Retina (tissue), 1 donor: ENCODE results near the gene HESX1.

Experiments
- DNase-seq: peaks from one replicate; pipeline ENCODE4 v3.0.0-alpha.2; 2016

Gene HESX1

DNA sequence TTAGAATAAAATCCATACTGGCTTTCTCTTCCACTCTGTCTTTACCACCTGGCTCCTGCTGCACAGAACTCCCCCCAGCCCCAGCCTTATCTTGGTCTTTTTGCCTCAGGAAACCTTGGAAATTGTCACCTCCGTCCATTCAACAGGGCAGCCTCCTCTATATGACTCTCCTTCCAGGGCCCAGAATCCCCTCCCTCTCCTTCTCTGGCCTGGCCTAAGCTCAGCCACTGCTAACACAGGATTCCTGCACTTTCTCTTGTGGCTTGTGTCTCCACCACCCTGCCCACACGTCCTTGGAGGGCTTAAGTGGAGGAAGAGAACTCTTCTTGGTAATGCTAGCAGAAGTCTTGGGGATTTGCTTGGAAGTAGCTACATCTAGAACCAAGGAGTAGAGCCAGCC is 33.1 kb downstream of the HESX1 start:
- DNase-seq, result no peak

DNA sequence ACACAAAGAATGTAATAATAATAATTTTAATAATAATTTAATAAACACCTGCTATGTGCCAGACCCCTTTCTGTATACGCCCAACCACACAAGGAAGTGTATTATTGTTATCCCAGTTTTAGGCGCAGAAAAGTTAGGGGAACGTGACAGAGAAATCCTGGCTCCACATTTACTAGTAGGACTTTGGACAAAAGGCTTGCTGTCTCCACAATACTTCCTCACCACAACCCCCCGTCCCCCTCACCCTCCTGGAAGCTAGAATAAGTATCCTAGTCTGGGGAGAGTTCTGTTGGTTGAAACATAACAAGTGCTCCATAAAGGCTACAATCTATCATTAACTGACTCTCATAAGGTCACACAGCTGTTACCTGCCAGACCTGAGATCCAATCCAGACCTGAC is 34.1 kb downstream of the HESX1 start:
- no peak for DNase-seq

DNA sequence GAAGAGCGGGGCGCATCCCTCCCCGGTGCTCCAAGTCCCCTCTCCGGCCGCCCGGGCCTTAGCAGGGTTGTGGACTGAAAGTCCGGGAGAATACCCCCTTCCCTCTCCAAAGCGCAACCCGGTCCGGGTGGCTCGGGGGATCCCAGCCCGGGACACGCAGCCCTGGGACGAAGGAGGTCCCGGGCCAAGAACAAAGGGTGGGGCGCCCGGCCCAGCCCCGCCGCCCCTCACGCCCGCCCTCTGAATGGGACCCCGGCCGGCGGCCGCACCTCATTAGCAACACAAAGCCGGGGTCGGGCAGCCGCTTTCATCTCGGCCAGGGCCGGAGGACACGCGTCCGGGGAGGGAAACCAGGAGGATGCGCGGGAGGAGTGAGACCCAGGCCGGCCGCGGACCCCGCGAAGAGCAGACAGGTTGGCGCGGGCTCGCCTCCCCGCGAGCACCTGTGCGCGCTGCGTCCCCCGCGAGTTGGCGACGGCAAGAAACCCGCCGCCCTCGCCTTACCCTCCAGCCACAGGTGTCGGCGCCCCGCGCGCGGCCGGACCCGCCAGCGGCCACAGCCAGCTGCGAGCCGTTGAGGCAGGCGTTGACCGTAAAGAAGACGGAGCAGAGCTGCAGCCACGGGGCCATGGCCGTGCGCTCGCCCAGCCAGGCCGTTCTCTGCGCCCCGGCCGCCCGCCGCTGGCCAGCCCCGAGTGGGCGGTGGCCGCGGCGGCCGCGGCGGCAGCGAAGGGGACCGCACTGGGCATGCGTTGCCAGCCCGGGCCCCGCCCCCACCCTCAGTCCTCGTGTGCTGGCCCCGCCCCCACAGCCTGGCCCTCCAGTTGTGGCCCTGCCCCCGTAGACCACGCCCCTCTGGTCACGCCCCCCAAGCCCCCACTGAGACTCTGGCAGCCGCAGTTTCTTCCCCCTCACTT is 34.9 kb downstream of the HESX1 start, which contains the start of gene IL17RD:
Gene IL17RD (minus strand): TSS at position 697 of the 917 bp plus-strand sequence. CDS start 67 bp downstream, at position 630.
- DNase-seq, result peak; percentile 87

DNA sequence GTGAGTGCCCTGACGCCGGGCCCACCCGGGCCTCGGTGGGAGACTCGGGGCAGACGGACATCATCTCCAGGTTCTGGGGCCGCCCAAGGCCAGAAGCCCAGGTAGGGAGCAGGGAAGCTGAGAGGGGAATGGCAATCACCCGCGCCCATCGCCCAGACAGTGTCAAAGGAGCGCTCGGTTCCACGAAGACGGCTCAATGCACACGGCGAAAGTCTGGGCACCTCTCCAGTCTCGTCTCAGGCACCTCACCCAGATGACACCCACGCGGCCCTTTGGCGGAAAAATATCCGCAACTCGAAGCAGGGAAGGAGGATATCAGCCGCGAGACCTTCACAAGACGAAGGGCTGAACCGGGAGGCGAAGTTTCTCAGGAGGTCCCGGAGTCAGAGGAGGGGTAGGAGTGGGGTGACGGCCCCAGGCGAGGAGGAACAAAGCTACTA is 35.5 kb downstream of the HESX1 start:
- peak; percentile 79 for DNase-seq

DNA sequence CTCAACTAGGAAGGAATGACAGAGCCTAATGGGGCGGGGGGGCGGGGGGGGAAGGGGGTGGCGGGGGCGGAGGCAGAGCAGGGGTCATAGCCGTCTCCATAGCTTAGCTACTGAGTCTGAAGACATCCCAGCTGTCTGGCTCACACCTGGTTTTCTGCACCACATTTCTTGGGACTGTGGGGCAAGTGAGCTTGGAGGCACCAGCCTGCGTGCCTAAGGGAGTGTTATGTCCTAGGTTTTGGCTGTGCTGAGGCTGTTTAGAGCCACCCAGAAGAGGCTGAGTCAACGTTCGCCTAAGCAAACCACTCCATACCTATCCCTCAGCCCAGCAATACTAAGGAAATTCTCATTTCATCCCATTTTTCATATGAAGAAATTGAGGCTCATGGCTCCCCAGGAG is 36.0 kb downstream of the HESX1 start:
- no peak for DNase-seq

DNA sequence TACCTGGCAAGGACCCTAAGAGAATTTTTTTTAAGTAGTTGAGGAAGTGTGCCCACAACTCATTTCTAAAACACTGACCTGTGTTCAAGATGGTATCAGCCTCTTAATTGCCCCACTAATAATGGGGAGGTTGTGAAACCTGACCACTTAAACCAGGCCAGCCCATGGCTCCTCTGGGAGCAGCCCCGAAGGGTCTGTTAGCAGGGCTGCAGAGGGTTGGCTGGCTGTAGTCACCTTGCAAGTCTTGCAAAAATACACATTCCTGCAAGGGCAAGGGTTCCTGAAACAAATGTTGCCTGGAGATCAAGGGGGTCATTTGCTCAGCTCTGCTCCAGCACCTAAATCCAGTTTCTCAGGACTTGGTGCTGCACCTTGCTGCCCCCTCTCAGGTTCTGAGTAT is 37.9 kb downstream of the HESX1 start:
- no peak for DNase-seq

DNA sequence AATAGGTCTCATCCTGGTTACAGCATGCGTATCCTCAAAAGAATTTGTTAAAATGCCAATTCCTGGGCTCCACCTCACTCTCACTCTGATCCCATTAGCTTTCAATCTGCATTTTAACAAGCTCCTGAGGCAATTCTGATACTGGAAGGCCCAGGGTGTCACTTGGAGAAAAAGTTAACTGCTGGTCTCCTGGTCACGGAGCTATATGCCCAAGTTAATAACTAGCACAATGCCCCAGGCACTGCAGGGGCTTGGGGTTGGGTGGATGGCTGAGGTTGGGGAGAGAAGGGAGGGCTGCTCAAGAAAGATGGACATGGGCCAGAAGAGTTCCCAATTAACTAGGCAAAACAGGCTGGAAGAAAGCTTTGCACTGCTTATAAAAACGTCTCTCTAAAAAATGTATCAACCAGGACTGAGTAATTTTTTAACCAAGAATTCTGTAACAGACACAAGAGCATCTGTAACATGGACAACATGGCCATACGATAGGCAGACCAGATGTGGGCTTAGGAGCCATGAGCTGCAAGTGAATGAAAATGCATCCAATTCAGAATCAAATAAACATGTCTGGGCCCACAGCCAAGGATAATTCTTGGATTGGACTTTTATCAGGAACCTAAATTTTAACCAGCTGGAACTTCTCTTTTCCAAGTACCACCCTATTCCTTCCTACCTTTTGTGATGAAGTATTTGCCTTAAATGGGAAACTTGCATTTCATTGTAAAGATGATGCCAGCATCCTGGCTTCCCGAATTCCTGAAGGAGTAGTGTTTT is 38.8 kb downstream of the HESX1 start:
- no peak for DNase-seq

DNA sequence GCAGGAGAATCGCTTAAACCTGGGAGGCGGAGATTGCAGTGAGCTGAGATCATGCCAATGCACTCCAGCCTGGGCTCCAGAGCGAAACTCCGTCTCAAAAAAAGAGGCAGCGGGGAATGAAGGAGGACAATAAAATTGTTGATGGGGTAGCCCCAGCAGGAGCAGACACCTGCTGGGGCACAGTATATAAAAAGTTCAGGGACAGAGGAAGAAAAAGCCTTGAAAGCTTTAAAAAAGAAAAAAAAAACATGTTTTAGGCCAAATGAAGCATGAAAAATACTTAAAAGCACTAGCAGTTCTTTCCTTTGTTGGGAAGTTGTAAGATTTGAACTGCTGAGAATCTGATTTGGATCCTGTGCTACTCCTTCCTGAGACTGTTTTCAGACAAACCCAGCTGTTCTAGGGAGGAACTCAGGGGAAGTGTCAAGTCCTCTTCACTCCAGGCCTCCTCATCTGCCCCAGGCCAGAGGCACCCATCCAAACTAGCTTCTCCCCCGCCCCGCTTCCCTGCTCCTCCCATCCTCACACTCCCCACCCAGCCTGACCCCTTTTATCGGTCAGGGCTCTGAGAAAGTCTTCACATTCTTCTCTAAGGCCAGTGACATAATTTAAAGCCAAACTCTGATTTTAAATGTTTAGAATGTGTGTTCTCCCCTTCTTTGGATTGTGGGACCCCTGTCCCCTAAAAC is 39.6 kb downstream of the HESX1 start:
- no peak for DNase-seq

DNA sequence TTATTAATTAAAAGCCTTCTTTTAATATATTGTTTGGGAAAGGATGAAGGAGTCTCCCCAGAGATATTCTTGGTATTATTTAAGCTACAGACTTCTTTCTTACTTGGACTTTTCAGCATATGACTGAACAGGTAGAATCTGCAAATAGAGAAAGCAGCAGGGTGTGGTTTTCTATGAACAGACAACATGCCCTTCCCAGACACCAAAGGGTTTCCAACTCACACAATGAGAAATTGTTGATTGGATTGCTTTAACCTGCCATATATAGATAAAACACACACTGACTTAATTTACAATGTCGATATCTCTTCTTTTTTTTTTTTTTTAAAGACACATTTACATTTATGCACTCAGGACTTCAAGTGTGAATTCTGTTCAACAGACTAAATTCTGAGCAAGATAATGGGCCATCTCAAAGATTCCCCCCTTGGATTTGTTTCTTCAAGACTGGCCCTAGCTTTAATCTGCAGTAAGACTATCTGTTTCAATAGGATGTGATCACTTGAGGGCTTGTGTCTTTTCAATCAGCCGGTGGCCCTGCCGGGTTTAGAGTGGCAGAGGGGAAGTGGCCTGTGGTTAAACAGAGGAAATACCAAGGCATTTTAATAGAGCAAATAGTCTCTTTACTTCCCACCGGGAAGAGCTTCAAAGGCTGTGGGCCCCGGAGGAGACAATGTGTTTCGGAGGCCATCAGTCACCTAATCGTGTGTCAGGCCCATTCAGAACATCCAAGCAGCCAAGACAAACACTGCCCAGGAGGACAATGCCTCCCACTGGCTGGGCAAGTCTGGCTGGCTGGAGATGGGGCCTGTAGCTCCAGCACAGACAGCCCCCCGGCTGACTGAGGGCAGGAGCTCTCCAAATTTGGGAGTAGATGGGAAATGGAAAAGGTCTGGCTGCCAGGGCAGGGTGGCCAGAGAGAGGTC is 40.7 kb downstream of the HESX1 start:
- no peak for DNase-seq

DNA sequence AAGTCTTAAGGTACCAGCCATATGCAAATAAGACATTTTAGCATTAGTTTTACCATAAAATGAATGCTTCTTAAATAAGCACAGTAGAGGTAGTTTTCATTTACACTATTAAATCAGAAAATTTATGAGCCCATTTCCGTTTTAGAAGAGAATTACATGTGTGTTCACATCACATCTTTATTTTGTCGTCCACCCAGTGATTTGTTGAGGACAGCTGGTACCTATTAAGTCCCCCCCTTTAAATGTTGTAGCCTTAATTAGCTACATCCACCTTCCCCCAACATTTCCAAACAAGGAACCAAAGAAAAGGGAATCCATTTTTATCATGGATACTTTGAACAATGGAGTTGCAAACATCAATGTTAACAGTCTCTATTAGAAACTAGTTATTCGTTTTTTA is 41.5 kb downstream of the HESX1 start:
- no peak for DNase-seq

DNA sequence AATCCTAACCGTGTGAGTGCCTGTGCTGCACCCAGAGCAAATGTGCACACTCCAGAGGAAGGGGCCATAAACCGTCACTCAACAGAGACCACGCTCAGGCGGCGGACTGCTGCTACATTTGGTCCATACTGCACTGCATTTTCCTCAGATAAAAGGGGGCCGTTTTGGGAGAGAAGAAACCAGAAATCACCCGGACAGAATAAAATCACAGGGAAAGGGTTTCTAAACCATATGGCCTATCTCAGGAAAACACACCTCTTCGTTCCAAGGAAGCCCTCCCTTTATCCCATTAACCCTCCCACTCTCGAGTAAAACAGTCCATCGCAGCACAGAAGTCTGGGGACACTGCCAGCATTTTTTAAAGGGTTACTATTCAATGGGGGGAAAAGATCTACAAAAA is 42.2 kb downstream of the HESX1 start:
- DNase-seq, result no peak

DNA sequence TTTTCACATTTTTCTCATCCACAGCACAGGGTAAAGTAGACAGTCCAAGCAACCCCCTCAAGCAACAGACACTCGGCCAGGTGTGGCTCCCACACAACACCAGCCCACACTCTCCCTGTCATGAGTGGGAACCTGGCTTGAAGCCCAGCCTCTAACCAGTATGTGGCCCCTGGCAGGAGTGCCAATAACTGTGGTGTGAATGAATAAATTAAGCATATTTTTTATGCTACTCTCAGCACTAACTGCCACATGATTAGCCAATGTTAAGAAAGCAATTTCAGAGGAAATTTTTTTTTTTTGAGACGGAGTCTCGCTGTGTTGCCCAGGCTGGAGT is 44.5 kb downstream of the HESX1 start:
- no peak for DNase-seq

DNA sequence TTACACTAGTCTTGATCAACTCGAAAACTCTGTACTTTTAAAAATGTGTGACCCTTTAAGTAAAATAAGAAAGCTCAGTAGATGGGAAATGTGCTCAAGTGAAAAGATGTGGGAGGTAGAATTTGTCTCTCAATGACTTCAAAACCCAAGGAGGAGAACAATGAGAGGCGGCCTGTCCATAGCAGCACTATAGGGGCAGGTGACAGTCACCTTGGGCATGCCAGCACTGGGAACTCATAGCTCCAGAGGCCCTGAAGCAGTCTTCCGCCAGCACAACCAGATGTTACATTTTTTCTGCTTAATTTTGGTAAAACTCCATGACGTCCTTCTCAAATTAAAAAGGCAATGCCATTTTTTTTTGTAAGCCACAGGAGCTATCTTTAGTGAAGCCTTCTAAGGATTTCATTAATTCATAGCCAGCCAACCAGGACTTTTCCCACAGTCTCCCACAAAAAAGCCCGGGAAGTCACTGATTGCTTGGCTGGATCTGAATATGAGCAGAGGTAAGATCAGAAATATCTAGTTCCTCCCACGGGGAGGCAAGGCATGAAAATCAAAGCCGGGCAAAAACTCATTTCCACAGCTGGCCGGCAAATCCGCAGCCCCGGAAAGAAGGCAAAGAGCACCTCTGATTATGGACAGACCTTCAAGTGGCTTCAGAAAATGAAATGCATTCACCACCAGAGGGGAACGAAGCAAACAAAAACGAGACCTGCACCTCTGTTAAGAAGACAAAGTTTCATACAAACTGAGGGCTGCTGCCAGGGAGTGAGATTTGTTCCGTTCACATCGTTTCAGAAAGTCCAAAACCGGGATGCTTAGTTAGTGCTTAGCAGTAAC is 45.1 kb downstream of the HESX1 start:
- DNase-seq, result peak; percentile 12

DNA sequence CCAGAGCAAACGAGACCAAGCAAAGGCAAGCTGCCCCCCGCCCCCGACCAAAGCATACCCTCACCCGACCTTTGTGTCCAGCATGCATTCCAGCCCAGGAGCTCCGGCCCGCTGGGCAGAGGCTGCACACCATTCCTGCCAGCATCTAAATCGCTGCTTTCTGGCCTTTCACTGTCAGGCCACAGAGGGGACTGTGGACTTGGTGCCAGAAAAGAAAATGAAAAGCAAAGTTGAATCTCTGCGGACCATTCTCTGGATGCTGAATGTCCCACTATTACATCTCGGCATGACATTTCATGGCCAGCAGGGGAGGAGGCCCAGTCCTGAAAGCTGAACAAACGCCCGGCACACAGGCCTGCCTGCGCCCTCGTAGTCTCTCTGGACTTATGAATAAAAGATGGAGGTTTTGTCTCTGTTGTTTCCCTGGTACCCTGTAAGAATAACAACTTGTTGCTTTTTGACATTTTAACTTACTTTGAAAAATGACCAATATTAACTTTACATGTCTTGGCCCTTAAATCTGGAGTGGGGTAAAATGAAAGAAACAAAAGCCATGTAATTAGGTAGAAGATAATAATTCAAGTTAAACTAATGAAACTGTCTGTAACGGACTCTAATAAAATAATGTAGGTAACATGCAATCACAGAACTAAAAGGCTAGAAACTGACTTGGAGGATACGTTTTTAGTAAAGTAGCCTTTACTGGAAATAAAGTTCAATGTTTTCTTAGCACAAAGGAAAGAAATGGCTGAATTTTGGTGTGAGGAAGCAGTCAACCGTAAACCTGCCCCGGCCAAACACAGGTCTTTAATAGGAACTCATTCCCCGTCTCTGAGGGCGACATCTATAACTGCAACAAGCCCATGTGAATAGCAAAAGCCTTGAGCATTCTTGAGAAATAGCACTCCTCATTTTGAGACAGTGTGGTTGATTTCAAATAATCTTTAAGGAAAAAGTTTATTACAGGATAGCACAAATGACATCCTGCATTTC is 47.3 kb downstream of the HESX1 start:
- DNase-seq, result peak; percentile 69

DNA sequence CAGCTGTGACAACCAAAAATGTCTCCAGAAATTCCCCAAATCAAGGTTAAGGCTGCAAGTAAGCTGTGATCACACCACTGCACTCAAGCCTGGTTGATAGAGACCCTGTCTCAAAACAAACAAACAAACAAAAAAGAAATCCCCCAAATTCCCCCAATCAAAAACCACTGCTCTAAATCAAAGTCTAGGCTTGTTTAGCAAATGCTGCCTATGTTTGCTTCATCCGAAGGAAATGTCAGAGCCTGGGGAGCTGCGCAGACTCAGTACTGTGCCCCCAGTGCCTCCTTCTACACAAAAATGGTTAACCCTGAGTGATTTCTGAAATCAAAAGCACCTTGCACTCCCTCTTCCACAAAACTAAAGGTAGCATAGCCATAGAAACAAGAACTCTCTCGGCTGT is 48.0 kb downstream of the HESX1 start:
- DNase-seq, result peak; percentile 12

DNA sequence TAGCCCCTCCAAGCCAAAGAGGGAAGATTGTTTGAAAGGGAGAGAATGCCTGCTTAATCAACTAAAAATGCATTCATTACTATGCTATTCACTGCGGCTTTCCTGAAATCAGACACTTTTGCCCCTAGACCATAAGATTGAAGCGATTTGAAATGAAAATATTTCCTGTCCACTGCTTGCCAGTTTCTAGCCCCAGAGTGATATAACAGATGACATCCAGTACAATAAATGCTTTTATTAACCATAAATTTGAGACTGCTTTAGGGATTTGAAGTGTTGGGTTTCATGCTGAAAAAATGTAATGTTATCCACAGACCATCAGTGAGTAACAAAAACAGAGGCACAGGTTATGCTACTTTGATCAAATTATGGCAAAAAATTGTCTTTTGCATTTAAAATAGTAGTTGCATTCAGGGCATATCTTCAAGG is 48.7 kb downstream of the HESX1 start:
- DNase-seq, result no peak

DNA sequence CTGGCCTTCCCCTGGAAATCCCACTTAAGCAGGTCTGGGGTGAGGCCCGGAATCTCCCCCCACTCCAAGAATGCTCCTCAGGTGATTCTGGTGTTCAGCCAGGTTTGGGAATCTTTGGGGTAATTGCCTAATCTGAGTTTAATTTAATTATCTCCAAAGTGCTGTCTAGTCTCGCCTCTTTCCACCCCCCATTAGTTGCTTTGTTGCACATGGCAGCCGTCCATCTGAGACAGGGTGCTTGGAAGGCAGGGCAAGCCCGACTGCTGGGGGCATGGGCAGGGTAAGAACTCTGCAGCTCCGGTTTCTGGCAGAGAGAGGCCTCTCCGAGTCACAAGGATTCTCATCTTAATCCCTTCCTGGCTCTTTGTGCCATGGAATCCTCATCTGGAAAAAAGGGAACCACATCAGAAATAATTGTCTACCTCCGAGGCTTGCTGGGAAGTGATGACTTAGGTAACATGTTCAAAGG is 49.6 kb downstream of the HESX1 start:
- no peak for DNase-seq
